AG09309 (cell line): ENCODE data around the gene ATL3.
"Not testable (repeated sequence)": the region's sequence is repeated elsewhere in the genome, so short reads cannot be mapped to it uniquely, and the experiment has no call there.

ENCODE experiments used
- DNase-seq: peaks from one replicate; pipeline ENCODE4 v3.0.0-alpha.2; 2010; ENCODE audit warnings: low read depth
- H3K4me3 ChIP-seq: 2 replicates; pipeline ENCODE4 v1.5.1; 2011; ENCODE audit warnings: mild to moderate bottlenecking, low read depth, low read length, moderate library complexity; ENCODE audit not compliant: control insufficient read depth
- CTCF ChIP-seq: IDR thresholded peaks from 2 replicates; pipeline ENCODE4 v1.5.1; 2011; ENCODE audit warnings: mild to moderate bottlenecking, low read depth, low read length, inconsistent platforms; ENCODE audit not compliant: insufficient read depth, control insufficient read depth; ENCODE audit errors: missing control alignments

Gene ATL3

GRCh38 chr11:63608353-63609345 is 62.5 kb downstream of the ATL3 start:
- H3K4me3 ChIP-seq, result no peak overlapping the region
- no peak for TF ChIP-seq CTCF
- DNase-seq, result peak; percentile 70

- DNase-seq, result no peak
- H3K4me3 ChIP-seq, result no peak overlapping the region
- no peak for TF ChIP-seq CTCF
Measured at GRCh38 chr11:63603180-63603518, 68.0 kb downstream of the ATL3 start.

- peak; percentile 44 for DNase-seq
- H3K4me3 ChIP-seq, result not testable (repeated sequence)
Measured at GRCh38 chr11:63602290-63603179, 68.6 kb downstream of the ATL3 start.

- no peak for TF ChIP-seq CTCF
- no peak overlapping the region for H3K4me3 ChIP-seq
- peak; percentile 71 for DNase-seq
Measured at GRCh38 chr11:63599211-63600122, 71.7 kb downstream of the ATL3 start.

- DNase-seq, result no peak
- no peak for TF ChIP-seq CTCF
- no peak overlapping the region for H3K4me3 ChIP-seq
Measured at GRCh38 chr11:63598556-63598955, 72.6 kb downstream of the ATL3 start.

- no peak for TF ChIP-seq CTCF
- no peak overlapping the region for H3K4me3 ChIP-seq
Measured at GRCh38 chr11:63595296-63595695, 75.9 kb downstream of the ATL3 start.

More at GRCh38 chr11:63595296-63595695, 75.9 kb downstream of the ATL3 start:
- DNase-seq, result no peak
